ENCODE data around the gene GPR153. TPM values are rescaled to one million over a fixed set of nuclear protein-coding genes. Genes with fewer than 3 reads are reported as not detected.
A peak's percentile ranks its signal among the peaks of the same experiment; 100 is the strongest.
"Not testable (repeated sequence)": the region's sequence is repeated elsewhere in the genome, so short reads cannot be mapped to it uniquely, and the experiment has no call there.

GPR153 gene
- total RNA-seq, 4 donors from 2014 or later: 5.6 to 16.1 (median 14.2) TPM

DNA sequence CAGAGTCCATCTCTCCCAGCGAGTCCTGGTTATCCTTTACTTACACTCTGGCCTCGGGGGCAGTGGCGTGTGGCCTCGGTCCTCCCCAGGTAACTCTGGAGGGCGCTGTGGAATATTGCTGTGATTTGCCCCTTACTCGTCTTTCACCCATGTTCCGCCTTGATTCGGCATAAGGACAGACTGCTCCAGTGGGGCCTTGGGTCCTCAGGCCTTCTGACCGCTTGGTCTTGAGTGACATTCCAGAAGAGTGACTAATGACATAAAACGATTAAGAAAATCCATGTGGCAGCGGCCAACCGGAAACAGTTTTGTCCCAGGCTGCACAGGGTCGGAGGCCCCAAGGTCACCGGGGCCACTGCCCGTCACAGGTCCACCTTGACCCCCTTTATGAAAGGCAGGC is 36.2 kb downstream of the GPR153 start:
- Histone ChIP-seq H3K27ac (no peak overlapping the region), H3K9me3 (no peaks in the 10 kb centered on the region), H3K36me3 (peaks cover 58% of the 10 kb centered on the region), H3K4me3 (no peak overlapping the region), H3K4me1 (peaks cover 17% of the 10 kb centered on the region), H3K27me3 (no peaks in the 10 kb centered on the region)
- TF ChIP-seq POLR2AphosphoS5 (IDR thresholded peaks at IDR 0.05) (no peak), EP300 (IDR thresholded peaks at IDR 0.05) (no peak), POLR2A (IDR thresholded peaks at IDR 0.05) (no peak)
- TF ChIP-seq, protein P1, sequence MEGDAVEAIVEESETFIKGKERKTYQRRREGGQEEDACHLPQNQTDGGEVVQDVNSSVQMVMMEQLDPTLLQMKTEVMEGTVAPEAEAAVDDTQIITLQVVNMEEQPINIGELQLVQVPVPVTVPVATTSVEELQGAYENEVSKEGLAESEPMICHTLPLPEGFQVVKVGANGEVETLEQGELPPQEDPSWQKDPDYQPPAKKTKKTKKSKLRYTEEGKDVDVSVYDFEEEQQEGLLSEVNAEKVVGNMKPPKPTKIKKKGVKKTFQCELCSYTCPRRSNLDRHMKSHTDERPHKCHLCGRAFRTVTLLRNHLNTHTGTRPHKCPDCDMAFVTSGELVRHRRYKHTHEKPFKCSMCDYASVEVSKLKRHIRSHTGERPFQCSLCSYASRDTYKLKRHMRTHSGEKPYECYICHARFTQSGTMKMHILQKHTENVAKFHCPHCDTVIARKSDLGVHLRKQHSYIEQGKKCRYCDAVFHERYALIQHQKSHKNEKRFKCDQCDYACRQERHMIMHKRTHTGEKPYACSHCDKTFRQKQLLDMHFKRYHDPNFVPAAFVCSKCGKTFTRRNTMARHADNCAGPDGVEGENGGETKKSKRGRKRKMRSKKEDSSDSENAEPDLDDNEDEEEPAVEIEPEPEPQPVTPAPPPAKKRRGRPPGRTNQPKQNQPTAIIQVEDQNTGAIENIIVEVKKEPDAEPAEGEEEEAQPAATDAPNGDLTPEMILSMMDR (IDR thresholded peaks at IDR 0.05): no peak
- WGBS: 87% methylated on average over 15 of the region's 15 CpGs
- no peak for DNase-seq (ENCODE audit: low spot score in 2 of 2)

DNA sequence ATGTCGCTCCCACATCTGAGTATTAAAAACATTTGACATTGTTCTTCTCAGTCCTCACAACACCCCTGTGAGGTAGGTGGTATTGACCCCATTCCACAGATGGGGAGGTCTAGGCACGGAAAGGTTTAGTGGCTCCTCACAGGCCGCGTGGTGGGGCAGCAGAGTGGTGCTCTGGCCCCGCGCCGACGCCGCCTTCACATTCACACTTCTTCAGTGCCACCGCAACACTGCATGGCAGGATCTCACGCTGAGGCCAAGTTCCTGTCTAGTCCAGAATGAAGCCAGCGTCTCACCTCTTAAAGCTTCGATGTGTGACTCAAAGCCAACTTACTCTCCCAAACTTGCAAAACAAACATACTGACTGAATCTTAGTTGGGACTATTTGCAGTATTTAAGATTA is 37.3 kb downstream of the GPR153 start:
- H3K36me3 ChIP-seq: peaks cover 48% of the 10 kb centered on the region
- H3K27me3 ChIP-seq: no peaks in the 10 kb centered on the region
- no peaks in the 10 kb centered on the region for H3K9me3 ChIP-seq
- no peak overlapping the region for H3K27ac ChIP-seq
- peaks cover 23% of the 10 kb centered on the region for H3K4me1 ChIP-seq
- TF ChIP-seq POLR2AphosphoS5 (IDR thresholded peaks at IDR 0.05) (no peak), POLR2A (IDR thresholded peaks at IDR 0.05) (no peak), EP300 (IDR thresholded peaks at IDR 0.05) (no peak)
- TF ChIP-seq, protein P1 (IDR thresholded peaks at IDR 0.05): no peak
- DNase-seq (ENCODE audit: low spot score in 2 of 2): no peak
- H3K4me3 ChIP-seq: no peak overlapping the region
- 98% methylated on average over 13 of the region's 13 CpGs for WGBS

DNA sequence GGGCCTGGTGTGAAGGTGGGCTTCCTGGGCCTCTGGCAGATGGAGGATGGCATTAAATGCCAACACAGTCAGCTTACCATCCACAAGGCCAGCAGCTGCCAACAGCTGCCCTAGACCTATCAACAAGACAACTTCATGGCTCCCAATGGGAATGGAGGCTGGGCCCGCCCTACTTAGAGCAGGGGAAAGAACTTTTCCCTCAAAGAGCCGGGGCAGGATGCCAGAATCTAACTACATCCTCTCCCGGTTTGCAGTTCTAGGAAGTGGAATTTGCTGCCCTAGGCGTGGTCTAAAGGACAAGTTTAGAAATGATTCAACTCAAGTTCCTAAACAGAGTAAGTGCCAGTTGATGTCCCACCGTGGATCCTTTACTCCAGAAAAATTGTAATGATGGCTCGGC is 38.3 kb downstream of the GPR153 start:
- TF ChIP-seq POLR2A (IDR thresholded peaks at IDR 0.05) (no peak), EP300 (IDR thresholded peaks at IDR 0.05) (no peak), POLR2AphosphoS5 (IDR thresholded peaks at IDR 0.05) (no peak)
- TF ChIP-seq, protein P1 (IDR thresholded peaks at IDR 0.05): no peak
- Histone ChIP-seq H3K27me3 (no peaks in the 10 kb centered on the region), H3K4me3 (no peak overlapping the region), H3K9me3 (no peaks in the 10 kb centered on the region), H3K36me3 (peaks cover 41% of the 10 kb centered on the region), H3K4me1 (peaks cover 23% of the 10 kb centered on the region), H3K27ac (peak overlapping the region; percentile 12)
- no peak for DNase-seq (ENCODE audit: low spot score in 2 of 2)
- WGBS: 42% methylated on average over 6 of the region's 6 CpGs

DNA sequence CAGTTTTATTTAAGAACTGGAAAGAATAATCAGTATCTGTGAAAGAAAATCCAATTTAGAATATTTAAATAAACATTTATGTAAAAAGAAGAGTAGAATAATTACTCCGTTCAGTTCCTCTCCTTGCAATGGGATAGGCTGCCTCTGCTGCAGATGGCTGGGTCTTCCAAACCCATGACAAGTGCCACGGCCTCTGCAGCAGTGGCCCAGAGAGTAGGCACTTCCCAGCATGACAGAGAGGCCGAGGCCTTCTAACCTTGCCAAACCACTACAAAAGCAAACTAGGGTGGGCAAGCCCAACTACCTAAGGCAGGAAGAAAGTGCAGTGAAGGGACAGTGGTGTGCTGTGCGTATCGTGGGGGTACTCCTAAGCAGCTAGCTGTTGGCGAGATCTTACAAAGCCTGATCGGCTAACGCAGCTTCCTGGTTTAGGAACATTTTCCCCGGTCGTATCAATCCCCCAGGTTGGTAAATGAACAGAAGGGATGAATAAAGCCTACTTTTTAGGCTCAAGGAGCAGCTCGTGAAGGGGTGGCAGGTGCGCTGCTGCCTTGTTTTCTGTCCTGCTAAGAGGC is 39.6 kb downstream of the GPR153 start:
- no peaks in the 10 kb centered on the region for H3K9me3 ChIP-seq
- DNase-seq (ENCODE audit: low spot score in 2 of 2): no peak
- peaks cover 27% of the 10 kb centered on the region for H3K36me3 ChIP-seq
- no peak overlapping the region for H3K27ac ChIP-seq
- TF ChIP-seq EP300 (IDR thresholded peaks at IDR 0.05): no peak
- TF ChIP-seq, protein P1 (IDR thresholded peaks at IDR 0.05): no peak
- no peak for TF ChIP-seq POLR2AphosphoS5 (IDR thresholded peaks at IDR 0.05)
- no peak for TF ChIP-seq POLR2A (IDR thresholded peaks at IDR 0.05)
- no peak overlapping the region for H3K4me3 ChIP-seq
- 88% methylated on average over 12 of the region's 12 CpGs for WGBS
- H3K4me1 ChIP-seq: peaks cover 23% of the 10 kb centered on the region
- H3K27me3 ChIP-seq: no peaks in the 10 kb centered on the region

DNA sequence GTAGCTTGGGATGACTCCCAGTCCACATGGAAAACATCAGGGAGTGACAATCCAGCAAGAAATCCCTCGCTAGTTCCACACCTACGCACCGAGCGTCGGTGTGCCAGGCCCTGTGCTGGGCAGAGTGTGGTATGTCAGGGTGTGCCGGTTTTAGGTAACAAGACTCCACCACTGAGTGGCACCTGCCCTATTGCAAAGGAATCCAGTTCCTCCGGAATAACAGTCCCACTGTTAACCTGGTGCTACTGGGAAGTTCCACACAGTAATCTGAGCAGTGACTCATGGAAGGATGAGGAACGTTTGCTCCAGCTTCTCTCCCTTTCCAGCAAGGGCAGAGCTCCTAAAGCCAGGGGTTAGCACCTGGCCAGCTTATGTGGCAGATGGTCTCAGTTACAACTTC is 40.7 kb downstream of the GPR153 start:
- peaks cover 17% of the 10 kb centered on the region for H3K36me3 ChIP-seq

DNA sequence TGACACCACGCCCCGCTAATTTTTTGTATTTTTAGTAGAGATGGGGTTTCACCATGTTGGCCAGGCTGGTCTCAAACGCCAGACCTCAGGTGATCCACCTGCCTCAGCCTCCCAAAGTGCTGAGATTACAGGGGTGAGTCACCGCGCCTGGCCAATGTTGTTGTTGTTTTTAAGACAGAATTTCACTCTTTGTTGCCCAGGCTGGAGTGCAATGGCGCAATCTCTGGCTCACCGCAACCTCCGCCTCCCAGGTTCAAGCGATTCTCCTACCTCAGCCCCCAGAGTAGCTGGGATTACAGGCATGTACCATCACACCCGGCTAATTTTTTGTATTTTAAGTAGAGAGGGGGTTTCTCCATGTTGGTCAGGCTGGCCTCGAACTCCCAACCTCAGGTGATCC is 41.3 kb downstream of the GPR153 start:
- H3K27ac ChIP-seq: peak overlapping the region; percentile 50

More for the DNA sequence above, 40.7 kb downstream of the GPR153 start:
- H3K27ac ChIP-seq: peak overlapping the region; percentile 50
- 81% methylated on average over 8 of the region's 8 CpGs for WGBS
- TF ChIP-seq POLR2AphosphoS5 (IDR thresholded peaks at IDR 0.05): peak in 1 of 3 donors; percentile 60
- no peak for TF ChIP-seq EP300 (IDR thresholded peaks at IDR 0.05)
- H3K9me3 ChIP-seq: no peaks in the 10 kb centered on the region
- no peaks in the 10 kb centered on the region for H3K27me3 ChIP-seq
- H3K4me1 ChIP-seq: peaks cover 23% of the 10 kb centered on the region
- no peak overlapping the region for H3K4me3 ChIP-seq
- no peak for DNase-seq (ENCODE audit: low spot score in 2 of 2)

More for the DNA sequence above, 41.3 kb downstream of the GPR153 start:
- Histone ChIP-seq H3K36me3 (peaks cover 11% of the 10 kb centered on the region), H3K4me1 (peaks cover 23% of the 10 kb centered on the region)
- not testable (repeated sequence) for H3K4me3 ChIP-seq; H3K27me3 ChIP-seq; H3K9me3 ChIP-seq; DNase-seq (ENCODE audit: low spot score in 2 of 2)
- 85% methylated on average over 11 of the region's 11 CpGs for WGBS

Data from suprapubic skin (tissue), 4 donors.